ENCODE data around the gene DNAJB5.

- no peak for TF ChIP-seq CTCF (conservative IDR thresholded peaks at IDR 0.05; ENCODE audit: low read depth, low read length)
- TF ChIP-seq EZH2 (IDR thresholded peaks at IDR 0.05; ENCODE audit: borderline replicate concordance, low read depth, low read length, poor library complexity, severe bottlenecking) = no peak
Measured at GRCh38 chr9:34992376-34992951, 2.9 kb downstream of the DNAJB5 start.
